Measurements from ENCODE around the gene HGFAC.

The HGFAC gene

GRCh38 chr4:3427134-3427476 lies 14.7 kb upstream of the HGFAC start:
- TF ChIP-seq CTCF (IDR thresholded peaks at IDR 0.05) = no peak
- Histone ChIP-seq H3K4me3 (no peak overlapping the region), H3K27ac (no peak overlapping the region)
- DNase-seq (ENCODE audit: low spot score) = no peak

- DNase-seq (ENCODE audit: low spot score) = no peak
- Histone ChIP-seq H3K4me3 (no peak overlapping the region), H3K27ac (no peak overlapping the region)
- TF ChIP-seq CTCF (IDR thresholded peaks at IDR 0.05) = no peak
Measured at GRCh38 chr4:3427706-3428446, 13.9 kb upstream of the HGFAC start.

GRCh38 chr4:3429651-3430050 lies 12.1 kb upstream of the HGFAC start:
- H3K27ac ChIP-seq = no peak overlapping the region
- no peak for TF ChIP-seq CTCF (IDR thresholded peaks at IDR 0.05)
- no peak for DNase-seq (ENCODE audit: low spot score)
- no peak overlapping the region for H3K4me3 ChIP-seq

- no peak for DNase-seq (ENCODE audit: low spot score)
- Histone ChIP-seq H3K27ac (no peak overlapping the region), H3K4me3 (no peak overlapping the region)
- no peak for TF ChIP-seq CTCF (IDR thresholded peaks at IDR 0.05)
Measured at GRCh38 chr4:3430524-3430923, 11.2 kb upstream of the HGFAC start.

GRCh38 chr4:3431446-3431993 lies 10.2 kb upstream of the HGFAC start:
- no peak for DNase-seq (ENCODE audit: low spot score)
- Histone ChIP-seq H3K27ac (no peak overlapping the region), H3K4me3 (no peak overlapping the region)
- TF ChIP-seq CTCF (IDR thresholded peaks at IDR 0.05) = no peak

GRCh38 chr4:3432381-3432790 lies 9.4 kb upstream of the HGFAC start:
- DNase-seq (ENCODE audit: low spot score) = no peak
- Histone ChIP-seq H3K27ac (no peak overlapping the region), H3K4me3 (no peak overlapping the region)
- TF ChIP-seq CTCF (IDR thresholded peaks at IDR 0.05) = no peak
